H1 (cell line): ENCODE data around the gene RFT1. TPM values are rescaled to one million over a fixed set of nuclear protein-coding genes. Genes with fewer than 3 reads are reported as not detected.

Experiments
- ATF3 ChIP-seq: IDR thresholded peaks from 2 replicates; pipeline ENCODE4 v1.6.1; 2011; ENCODE audit warnings: low read depth, mild to moderate bottlenecking, low read length; ENCODE audit not compliant: insufficient read depth
- BACH1 ChIP-seq: IDR thresholded peaks from 2 replicates; pipeline ENCODE4 v1.6.1; 2012; ENCODE audit warnings: low read length, improper control_type of control experiment
- CBX5 ChIP-seq: fragments of 300-800, 300-1000 bp; sonication (generic); IDR thresholded peaks from 2 replicates; pipeline ENCODE4 v1.7.1; 2016; ENCODE audit warnings: antibody characterized with exemption, low read length, low read depth
- HDAC6 ChIP-seq: IDR thresholded peaks from one replicate; pipeline ENCODE4 v1.7.1; 2012; ENCODE audit warnings: low read depth, mild to moderate bottlenecking, inconsistent platforms, low read length, moderate library complexity
- POLR2A ChIP-seq, 2 experiments: IDR thresholded peaks; 1 replicate in 1 of 2; 2 replicates in 1 of 2; pipeline ENCODE4 v1.6.1; 2011; ENCODE audit warnings: low read depth in 2 of 2, low read length in 2 of 2, mild to moderate bottlenecking in 2 of 2; ENCODE audit errors: control extremely low read depth in 1 of 2
- RFX5 ChIP-seq: IDR thresholded peaks from 2 replicates; pipeline ENCODE4 v1.6.1; 2011; ENCODE audit warnings: low read depth, low read length, improper control_type of control experiment, borderline replicate concordance
- polyA plus RNA-seq, 7 experiments: library from polyadenylated mRNA; depleted of rRNA in 3 of 7; stranded (reverse) in 5 of 7; unstranded in 2 of 7; fragments of >200 nt in 5 of 7; fragments of 200-250 nt in 2 of 7; gene quantifications; 1 replicate in 5 of 7; 2 replicates in 1 of 7; 4 replicates in 1 of 7; pipeline versions ENCODE4 v1.2.1 to v1.2.3, GENCODE V29; 2011 to 2013; ENCODE audit warnings: missing spikeins in 2 of 7, mixed read lengths in 2 of 7
- total RNA-seq: library from RNA; stranded (reverse); fragmentation: NEBNext Ultra II Directional; extraction: Animal tissue kit (Norgen Biotek cat#: 25700); gene quantifications from 2 replicates; pipeline ENCODE4 v1.2.1, GENCODE V29; 2021

Gene RFT1
- total and polyA plus RNA-seq, 2 of the 8 experiments (the other 6 are each of a cell fraction or from before 2014, with no cell fraction given): 27.7 to 42.4 TPM

- no peak for TF ChIP-seq ATF3
- TF ChIP-seq POLR2A (IDR thresholded peaks at IDR 0.05; ENCODE audit: control extremely low read depth in 1 of 2, low read depth in 2 of 2, low read length in 2 of 2): no peak
- TF ChIP-seq CBX5: no peak
- TF ChIP-seq HDAC6: no peak
- TF ChIP-seq RFX5: no peak
- TF ChIP-seq BACH1: no peak
These were observed 58.3 kb downstream of the RFT1 start (continued) for GRCh38 chr3:53071882-53072431.
